ENCODE measurements around the gene VCP.
A peak's percentile ranks its signal among the peaks of the same experiment; 100 is the strongest.

VCP gene

DNA sequence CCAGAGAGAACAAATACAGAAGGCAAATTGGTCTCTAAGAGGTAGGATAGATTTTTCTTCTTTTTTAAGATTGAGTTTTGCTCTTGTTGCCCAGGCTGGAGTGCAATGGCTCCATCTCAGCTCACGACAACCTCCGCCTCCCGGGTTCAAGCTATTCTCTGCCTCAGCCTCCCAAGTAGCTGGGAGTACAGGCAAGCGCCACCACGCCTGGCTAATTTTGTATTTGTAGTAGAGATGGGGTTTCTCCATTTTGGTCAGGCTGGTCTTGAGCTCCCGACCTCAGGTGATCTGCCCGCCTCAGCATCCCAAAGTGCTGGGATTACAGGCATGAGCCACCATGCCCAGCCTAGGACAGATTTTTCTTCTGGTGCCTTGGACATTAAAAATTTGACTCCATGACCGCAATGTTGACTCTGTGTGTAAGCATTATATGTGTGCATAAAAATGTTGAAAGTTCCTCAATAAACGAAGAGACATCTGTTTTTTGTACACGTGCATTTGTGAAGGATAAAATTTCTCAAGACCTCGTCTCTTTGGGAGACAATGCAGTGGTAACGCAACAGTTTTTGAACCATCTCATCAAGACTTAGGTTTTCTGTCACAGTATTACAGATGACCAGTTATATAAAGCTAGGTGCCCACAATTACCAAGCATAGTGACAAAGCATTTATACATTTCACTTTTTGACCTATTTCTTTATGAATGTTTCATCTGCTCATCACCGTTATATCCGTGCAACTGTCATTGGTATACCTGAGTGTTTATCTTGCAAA lies 17.4 kb downstream of the VCP start:
- peak in 1 of 3 donors; percentile 31 for DNase-seq
- H3K4me1 ChIP-seq (ENCODE audit: control extremely low read depth in 1 of 4, control insufficient read depth in 4 of 4, insufficient read depth in 4 of 4, low read length in 3 of 4), result no peaks in the 10 kb centered on the region
- no peak overlapping the region for H3K27ac ChIP-seq (ENCODE audit: insufficient read depth in 1 of 2, low read depth in 1 of 2, low read length in 2 of 2, poor library complexity in 1 of 2, severe bottlenecking in 2 of 2)
- H3K4me3 ChIP-seq (ENCODE audit: control insufficient read depth in 1 of 7, extremely low read depth in 1 of 7, insufficient read depth in 4 of 7, low read depth in 2 of 7, low read length in 6 of 7), result no peak overlapping the region
- peaks cover 38 to 69% (median 49%) of the 10 kb centered on the region in 4 experiments for H3K36me3 ChIP-seq (ENCODE audit: control insufficient read depth in 4 of 4, insufficient read depth in 4 of 4, low read length in 3 of 4)
- ChIA-PET POLR2A (interaction anchor here (0.6 to 0.9 kb wide), 3 partner anchors 9 to 25 kb away, joined by 3 read pairs; partner anchors contain the start of gene FANCG), CTCF (interaction anchor here (2.3 kb wide), 1 partner anchor 41 kb away, joined by 9 read pairs; the partner anchor contains the start of gene PIGO)
- no peaks in the 10 kb centered on the region for H3K27me3 ChIP-seq (replicated peaks in 2 of 5; ENCODE audit: control insufficient read depth in 4 of 5, insufficient read depth in 5 of 5, low read length in 4 of 5)
- H3K9me3 ChIP-seq (ENCODE audit: control extremely low read depth in 1 of 5, control insufficient read depth in 4 of 5, insufficient read depth in 2 of 5, low read depth in 1 of 5, low read length in 4 of 5), result no peaks in the 10 kb centered on the region
- 95% methylated on average over 9 of the region's 14 CpGs for WGBS (ENCODE audit: insufficient coverage)

GRCh38 chr9:35054185-35054835 lies 18.1 kb downstream of the VCP start:
- Histone ChIP-seq H3K27me3 (replicated peaks in 2 of 5; ENCODE audit: control insufficient read depth in 4 of 5, insufficient read depth in 5 of 5, low read length in 4 of 5) (no peaks in the 10 kb centered on the region), H3K36me3 (ENCODE audit: control insufficient read depth in 4 of 4, insufficient read depth in 4 of 4, low read length in 3 of 4) (peaks cover 32 to 67% (median 44%) of the 10 kb centered on the region in 4 experiments), H3K27ac (ENCODE audit: insufficient read depth in 1 of 2, low read depth in 1 of 2, low read length in 2 of 2, poor library complexity in 1 of 2, severe bottlenecking in 2 of 2) (no peak overlapping the region), H3K9me3 (ENCODE audit: control extremely low read depth in 1 of 5, control insufficient read depth in 4 of 5, insufficient read depth in 2 of 5, low read depth in 1 of 5, low read length in 4 of 5) (no peaks in the 10 kb centered on the region), H3K4me3 (ENCODE audit: control insufficient read depth in 1 of 7, extremely low read depth in 1 of 7, insufficient read depth in 4 of 7, low read depth in 2 of 7, low read length in 6 of 7) (no peak overlapping the region), H3K4me1 (ENCODE audit: control extremely low read depth in 1 of 4, control insufficient read depth in 4 of 4, insufficient read depth in 4 of 4, low read length in 3 of 4) (no peaks in the 10 kb centered on the region)
- ChIA-PET POLR2A (interaction anchor here (0.9 kb wide), 1 partner anchor 7 kb away, joined by 6 read pairs; no protein-coding TSS in a partner anchor), CTCF (interaction anchor here (1.3 to 3.9 kb wide), 3 partner anchors 10 to 41 kb away, joined by 3 to 21 read pairs (median 9); partner anchors contain the start of gene PIGO)
- DNase-seq, result peak in 1 of 3 donors; percentile 28
- 100% methylated on average over 2 of the region's 5 CpGs for WGBS (ENCODE audit: insufficient coverage)

DNA sequence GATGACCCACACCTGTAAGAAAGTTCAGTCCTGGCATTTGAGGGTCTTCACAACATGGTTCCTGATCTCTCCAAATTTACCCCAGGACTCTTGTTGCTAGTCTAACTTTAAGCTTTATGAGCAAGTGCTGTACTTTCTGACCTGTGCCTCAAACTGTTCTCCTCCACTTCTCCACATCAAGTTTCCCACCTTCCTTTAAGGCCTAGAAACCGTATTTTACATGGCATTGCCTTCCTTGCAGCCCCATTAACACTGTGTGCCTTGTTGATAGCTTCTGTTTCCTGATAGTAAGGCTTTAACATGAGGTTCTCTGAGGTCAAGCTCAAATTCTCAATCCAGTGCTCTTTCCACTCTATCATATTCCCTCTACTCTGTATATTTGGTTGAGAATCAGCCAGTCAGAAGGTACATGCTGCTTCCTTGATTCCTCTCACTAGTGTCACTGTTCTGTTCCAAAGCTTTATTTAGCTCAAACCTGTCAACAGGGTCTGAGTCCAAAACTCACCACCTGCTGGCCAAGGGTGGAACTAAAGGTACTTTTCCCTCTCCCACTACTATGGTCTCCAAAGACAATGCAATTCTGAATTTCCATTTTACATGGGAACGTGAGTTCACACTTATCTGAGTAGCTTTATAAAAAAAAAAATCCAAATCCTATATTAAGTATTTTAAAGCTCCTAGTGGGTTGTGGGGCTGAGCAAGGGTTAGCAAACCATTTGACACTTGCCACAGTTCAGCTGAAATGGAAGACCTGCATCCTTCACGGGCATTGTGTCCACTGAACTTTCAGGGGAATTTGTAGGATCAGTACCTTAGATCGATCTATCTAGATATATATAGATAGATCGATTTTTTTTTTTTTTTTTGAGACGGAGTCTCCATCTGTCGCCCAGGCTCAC lies 21.1 kb downstream of the VCP start:
- CTCF ChIA-PET, result interaction anchor here (0.6 to 3.9 kb wide), 34 partner anchors 7 to 427 kb away, joined by 3 to 49 read pairs (median 4); partner anchors contain the start of genes DNAJB5, FANCG, STOML2 and VCP
- no peaks in the 10 kb centered on the region for H3K27me3 ChIP-seq (replicated peaks in 2 of 5; ENCODE audit: control insufficient read depth in 4 of 5, insufficient read depth in 5 of 5, low read length in 4 of 5)
- H3K36me3 ChIP-seq (ENCODE audit: control insufficient read depth in 4 of 4, insufficient read depth in 4 of 4, low read length in 3 of 4), result peaks cover 13 to 46% (median 25%) of the 10 kb centered on the region in 4 experiments
- peak overlapping the region in 1 of 2 experiments; percentile 6 for H3K27ac ChIP-seq (ENCODE audit: insufficient read depth in 1 of 2, low read depth in 1 of 2, low read length in 2 of 2, poor library complexity in 1 of 2, severe bottlenecking in 2 of 2)
- POLR2A ChIA-PET, result interaction anchor here (0.6 to 1.4 kb wide), 8 partner anchors 10 to 152 kb away, joined by 3 to 6 read pairs (median 4); partner anchors contain the start of genes DNAJB5 and VCP
- peak; percentile 53 to 80 (median 78) for DNase-seq
- 92% methylated on average over 2 of the region's 7 CpGs for WGBS (ENCODE audit: insufficient coverage)
- H3K4me3 ChIP-seq (ENCODE audit: control insufficient read depth in 1 of 7, extremely low read depth in 1 of 7, insufficient read depth in 4 of 7, low read depth in 2 of 7, low read length in 6 of 7), result no peak overlapping the region
- H3K9me3 ChIP-seq (ENCODE audit: control extremely low read depth in 1 of 5, control insufficient read depth in 4 of 5, insufficient read depth in 2 of 5, low read depth in 1 of 5, low read length in 4 of 5), result no peaks in the 10 kb centered on the region
- H3K4me1 ChIP-seq (ENCODE audit: control extremely low read depth in 1 of 4, control insufficient read depth in 4 of 4, insufficient read depth in 4 of 4, low read length in 3 of 4), result no peaks in the 10 kb centered on the region

- DNase-seq, result no peak
- Histone ChIP-seq H3K9me3 (ENCODE audit: control extremely low read depth in 1 of 5, control insufficient read depth in 4 of 5, insufficient read depth in 2 of 5, low read depth in 1 of 5, low read length in 4 of 5) (no peaks in the 10 kb centered on the region), H3K36me3 (ENCODE audit: control insufficient read depth in 4 of 4, insufficient read depth in 4 of 4, low read length in 3 of 4) (peaks cover 6 to 38% (median 10%) of the 10 kb centered on the region in 4 experiments), H3K27me3 (replicated peaks in 2 of 5; ENCODE audit: control insufficient read depth in 4 of 5, insufficient read depth in 5 of 5, low read length in 4 of 5) (no peaks in the 10 kb centered on the region), H3K4me3 (ENCODE audit: control insufficient read depth in 1 of 7, extremely low read depth in 1 of 7, insufficient read depth in 4 of 7, low read depth in 2 of 7, low read length in 6 of 7) (no peak overlapping the region), H3K4me1 (ENCODE audit: control extremely low read depth in 1 of 4, control insufficient read depth in 4 of 4, insufficient read depth in 4 of 4, low read length in 3 of 4) (no peaks in the 10 kb centered on the region), H3K27ac (ENCODE audit: insufficient read depth in 1 of 2, low read depth in 1 of 2, low read length in 2 of 2, poor library complexity in 1 of 2, severe bottlenecking in 2 of 2) (no peak overlapping the region)
- ChIA-PET POLR2A (no interaction called here), CTCF (no interaction called here)
- 100% methylated on average over 5 of the region's 6 CpGs for WGBS (ENCODE audit: insufficient coverage)
Observed at GRCh38 chr9:35048511-35048910, 23.9 kb downstream of the VCP start.

- Histone ChIP-seq H3K4me1 (ENCODE audit: control extremely low read depth in 1 of 4, control insufficient read depth in 4 of 4, insufficient read depth in 4 of 4, low read length in 3 of 4) (peaks cover 0 to 6% (median 1%) of the 10 kb centered on the region in 4 experiments), H3K4me3 (ENCODE audit: control insufficient read depth in 1 of 7, extremely low read depth in 1 of 7, insufficient read depth in 4 of 7, low read depth in 2 of 7, low read length in 6 of 7) (no peak overlapping the region), H3K27ac (ENCODE audit: insufficient read depth in 1 of 2, low read depth in 1 of 2, low read length in 2 of 2, poor library complexity in 1 of 2, severe bottlenecking in 2 of 2) (no peak overlapping the region), H3K27me3 (replicated peaks in 2 of 5; ENCODE audit: control insufficient read depth in 4 of 5, insufficient read depth in 5 of 5, low read length in 4 of 5) (no peaks in the 10 kb centered on the region), H3K36me3 (ENCODE audit: control insufficient read depth in 4 of 4, insufficient read depth in 4 of 4, low read length in 3 of 4) (peaks cover 0 to 30% (median 12%) of the 10 kb centered on the region in 4 experiments), H3K9me3 (ENCODE audit: control extremely low read depth in 1 of 5, control insufficient read depth in 4 of 5, insufficient read depth in 2 of 5, low read depth in 1 of 5, low read length in 4 of 5) (no peaks in the 10 kb centered on the region)
- WGBS (ENCODE audit: insufficient coverage), result 100% methylated on average over 2 of the region's 3 CpGs
- CTCF ChIA-PET, result interaction anchor here (0.9 to 3.2 kb wide), 9 partner anchors 8 to 152 kb away, joined by 3 to 17 read pairs (median 3); no protein-coding TSS in a partner anchor
- POLR2A ChIA-PET, result no interaction called here
- DNase-seq, result no peak
Observed at GRCh38 chr9:35044071-35044470, 28.4 kb downstream of the VCP start.

DNA sequence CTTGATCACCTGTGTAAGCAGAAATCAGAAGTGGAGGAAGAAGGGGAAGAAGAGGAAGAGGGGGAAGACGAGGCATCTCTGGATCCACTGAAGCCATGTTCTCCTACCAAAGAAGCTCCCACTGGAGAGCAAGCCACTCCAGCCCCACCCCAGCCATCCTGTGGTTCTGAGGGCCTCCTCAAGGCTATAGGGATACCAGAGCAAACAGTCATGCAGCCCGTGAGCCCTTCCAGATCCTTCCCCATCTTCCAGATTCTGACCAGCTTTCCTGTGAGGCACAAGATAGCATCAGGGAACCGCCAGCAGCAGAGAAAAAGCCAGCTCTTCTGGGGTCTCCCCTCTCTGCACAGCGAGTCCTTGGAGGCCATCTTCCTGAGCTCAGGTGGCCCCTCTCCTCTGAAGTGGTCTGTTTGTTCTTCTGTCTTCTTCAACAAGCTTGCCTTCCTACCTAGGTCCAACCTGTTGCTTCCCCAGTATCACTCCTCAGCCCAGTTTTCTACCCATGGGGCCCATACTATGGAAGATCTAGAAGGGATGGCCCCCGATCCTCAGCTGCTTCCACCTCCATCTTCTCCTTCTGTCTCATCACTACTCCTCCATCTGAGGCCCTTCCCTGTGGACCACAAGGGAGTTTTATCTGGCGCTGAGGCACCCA lies 29.4 kb downstream of the VCP start:
- DNase-seq, result no peak
- Histone ChIP-seq H3K4me1 (ENCODE audit: control extremely low read depth in 1 of 4, control insufficient read depth in 4 of 4, insufficient read depth in 4 of 4, low read length in 3 of 4) (peaks cover 0 to 6% (median 1%) of the 10 kb centered on the region in 4 experiments), H3K27me3 (replicated peaks in 2 of 5; ENCODE audit: control insufficient read depth in 4 of 5, insufficient read depth in 5 of 5, low read length in 4 of 5) (no peaks in the 10 kb centered on the region), H3K9me3 (ENCODE audit: control extremely low read depth in 1 of 5, control insufficient read depth in 4 of 5, insufficient read depth in 2 of 5, low read depth in 1 of 5, low read length in 4 of 5) (no peaks in the 10 kb centered on the region), H3K36me3 (ENCODE audit: control insufficient read depth in 4 of 4, insufficient read depth in 4 of 4, low read length in 3 of 4) (peaks cover 0 to 24% (median 9%) of the 10 kb centered on the region in 4 experiments), H3K4me3 (ENCODE audit: control insufficient read depth in 1 of 7, extremely low read depth in 1 of 7, insufficient read depth in 4 of 7, low read depth in 2 of 7, low read length in 6 of 7) (no peak overlapping the region), H3K27ac (ENCODE audit: insufficient read depth in 1 of 2, low read depth in 1 of 2, low read length in 2 of 2, poor library complexity in 1 of 2, severe bottlenecking in 2 of 2) (no peak overlapping the region)
- ChIA-PET POLR2A (no interaction called here), CTCF (interaction anchor here (0.8 to 3.2 kb wide), 7 partner anchors 9 to 153 kb away, joined by 3 to 17 read pairs (median 3); no protein-coding TSS in a partner anchor)
- WGBS (ENCODE audit: insufficient coverage), result 98% methylated on average over 5 of the region's 6 CpGs
